DMS114 treated with DMSO at 0.1 percent for 48 hours (cell line): ENCODE data around the gene YARS2.
"Not testable (repeated sequence)": the region's sequence is repeated elsewhere in the genome, so short reads cannot be mapped to it uniquely, and the experiment has no call there.

Source experiments
- DNase-seq: peaks from one replicate; lab custom pipeline; 2025; ENCODE audit not compliant: unreplicated experiment; lab: John Stamatoyannopoulos, UW

Gene YARS2

DNA sequence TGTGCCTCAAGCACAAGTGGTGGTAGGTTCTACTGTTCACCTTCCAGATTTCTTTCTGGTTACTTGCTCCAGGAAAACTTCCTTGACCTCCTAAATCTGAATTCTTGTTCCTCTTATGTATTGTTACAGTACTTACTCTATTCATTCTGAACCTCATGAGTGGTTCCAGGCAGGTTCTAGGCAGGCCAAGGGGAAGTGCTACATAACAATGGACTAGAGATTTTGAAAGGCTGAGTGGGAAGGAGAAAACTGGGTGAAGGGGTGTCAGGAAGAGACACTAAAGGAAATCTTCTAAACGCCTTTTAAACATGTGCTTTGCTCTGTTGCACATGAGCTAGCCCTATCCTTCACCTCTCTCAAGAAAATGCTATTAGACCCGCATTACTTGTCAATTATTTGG, 1.6 kb downstream of the YARS2 start:
- no peak for DNase-seq

DNA sequence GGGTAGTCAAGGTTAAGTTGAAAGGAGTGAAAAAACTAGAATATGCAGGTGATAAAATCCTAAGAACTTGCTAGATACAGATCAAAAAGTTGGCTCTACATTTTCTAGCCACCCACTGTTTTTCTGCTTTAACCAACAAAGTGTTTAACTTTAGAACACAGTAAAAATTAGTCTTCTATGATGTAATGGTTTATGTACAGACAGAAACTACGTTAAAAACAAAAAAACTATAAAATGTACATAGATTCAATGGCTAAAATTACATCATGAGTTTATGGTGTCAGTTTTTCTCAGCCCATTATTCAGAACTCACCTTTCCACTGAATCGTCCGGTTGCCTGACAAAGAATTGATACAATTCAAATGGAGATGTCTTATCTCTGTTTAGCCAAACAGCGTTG, 2.1 kb downstream of the YARS2 start:
- DNase-seq: no peak

DNA sequence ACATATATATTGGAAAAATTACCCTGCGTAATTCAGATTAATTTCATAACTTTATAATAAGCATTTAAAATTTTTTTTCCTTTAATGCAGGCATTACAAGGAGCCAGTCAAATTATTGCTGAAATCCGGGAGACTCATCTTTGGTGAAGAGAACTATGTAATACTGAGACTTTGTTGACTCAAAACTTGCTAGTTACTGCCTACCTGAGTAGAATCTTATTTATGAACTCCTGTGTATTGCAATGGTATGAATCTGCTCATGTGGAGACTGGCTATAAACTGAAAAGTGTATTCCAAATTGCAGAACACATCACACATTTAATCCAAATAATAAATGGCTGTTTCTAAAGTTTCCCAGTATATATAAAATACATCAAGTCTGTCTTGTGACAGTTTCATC, 12.4 kb downstream of the YARS2 start:
- no peak for DNase-seq

DNA sequence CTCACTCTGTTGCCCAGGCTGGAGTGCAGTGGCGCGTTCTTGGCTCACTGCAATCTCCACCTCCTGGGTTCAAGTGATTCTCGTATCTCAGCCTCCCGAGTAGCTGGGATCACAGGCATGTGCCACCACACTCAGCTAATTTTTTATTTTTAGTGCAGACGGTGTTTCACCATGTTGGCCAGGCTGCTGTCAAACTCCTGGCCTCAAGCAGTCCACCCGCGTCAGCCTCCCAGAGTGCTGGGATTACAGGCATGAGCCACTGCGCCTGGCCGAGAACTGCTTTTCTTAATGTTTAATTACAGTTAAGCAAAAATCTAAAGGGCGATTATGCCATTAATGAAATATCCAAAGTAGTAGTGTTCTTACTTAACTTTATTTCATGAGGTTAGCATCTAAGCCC, 13.6 kb downstream of the YARS2 start:
- DNase-seq: no peak

DNA sequence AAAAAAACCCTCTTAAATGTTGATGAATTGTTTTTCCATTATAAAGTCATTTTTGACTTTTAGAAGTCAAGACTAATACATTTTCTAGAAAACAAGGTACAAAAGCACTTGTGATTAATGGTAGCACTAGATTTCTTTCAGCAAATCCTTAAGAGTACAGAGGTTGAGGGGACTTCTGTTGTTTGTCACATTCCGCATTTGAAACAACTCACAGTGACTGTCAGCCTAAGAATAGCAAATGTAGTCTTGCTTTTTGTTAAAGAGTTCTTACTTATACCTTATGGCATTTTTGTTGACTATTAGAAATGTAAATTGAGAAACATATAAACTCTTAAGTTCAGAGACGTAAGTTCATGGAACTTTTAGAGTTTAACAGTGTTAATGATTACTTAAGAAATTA, 16.4 kb downstream of the YARS2 start:
- no peak for DNase-seq

DNA sequence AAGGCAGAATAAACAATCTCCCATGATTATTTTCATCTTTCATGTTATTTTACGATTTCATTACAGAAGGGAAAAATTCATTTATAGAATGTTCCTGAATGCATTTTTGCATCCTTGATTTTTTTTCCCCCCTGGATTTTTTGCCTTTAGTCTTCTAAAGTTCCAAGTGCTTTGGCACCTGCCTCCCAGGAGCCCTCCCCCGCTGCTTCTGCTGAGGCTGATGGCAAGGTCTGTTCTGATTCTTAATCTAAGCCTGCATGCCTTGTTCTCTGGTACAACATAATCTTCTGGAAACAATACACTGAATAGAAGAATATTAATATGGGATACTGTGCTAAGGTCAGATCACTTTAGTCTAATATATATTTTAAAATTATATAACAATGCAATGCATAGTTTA, 18.0 kb downstream of the YARS2 start:
- DNase-seq: no peak

DNA sequence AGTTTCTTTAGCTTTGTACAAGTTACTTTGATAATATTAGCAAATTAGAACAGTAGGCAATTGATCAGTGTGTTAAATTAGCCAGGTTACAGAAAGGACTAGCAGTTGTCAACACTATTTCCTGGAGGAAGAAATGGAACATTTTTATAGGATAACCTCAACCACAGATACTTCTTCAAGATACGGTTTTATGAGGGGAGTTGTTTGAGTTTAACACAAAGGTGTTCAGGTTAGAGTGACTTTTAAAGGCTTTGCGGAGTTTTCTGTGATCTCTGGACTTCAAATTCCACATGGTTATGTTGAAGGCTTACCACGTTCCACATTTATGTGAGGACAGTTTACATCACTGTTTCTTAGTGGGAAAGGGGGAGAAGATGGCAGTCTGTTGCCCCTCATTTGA, 19.3 kb downstream of the YARS2 start:
- DNase-seq: no peak

DNA sequence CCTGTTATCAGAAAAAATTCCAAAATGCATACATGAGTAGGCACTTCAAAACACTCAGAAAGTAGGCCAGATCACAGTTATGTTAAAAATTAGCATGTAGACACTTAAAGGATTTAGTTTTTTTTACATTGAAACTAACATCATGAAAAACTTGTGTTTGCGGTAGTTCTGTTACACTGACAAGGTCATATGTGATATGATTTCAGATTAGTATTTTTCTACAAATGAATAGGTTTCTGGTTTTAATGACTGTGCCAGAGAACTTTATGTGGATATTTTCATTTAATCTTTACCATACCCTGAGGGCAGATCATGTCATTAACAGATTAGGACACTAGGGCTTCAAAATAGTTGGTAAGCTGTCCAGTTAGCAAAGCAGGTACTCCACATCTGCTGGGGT, 20.7 kb downstream of the YARS2 start:
- no peak for DNase-seq

DNA sequence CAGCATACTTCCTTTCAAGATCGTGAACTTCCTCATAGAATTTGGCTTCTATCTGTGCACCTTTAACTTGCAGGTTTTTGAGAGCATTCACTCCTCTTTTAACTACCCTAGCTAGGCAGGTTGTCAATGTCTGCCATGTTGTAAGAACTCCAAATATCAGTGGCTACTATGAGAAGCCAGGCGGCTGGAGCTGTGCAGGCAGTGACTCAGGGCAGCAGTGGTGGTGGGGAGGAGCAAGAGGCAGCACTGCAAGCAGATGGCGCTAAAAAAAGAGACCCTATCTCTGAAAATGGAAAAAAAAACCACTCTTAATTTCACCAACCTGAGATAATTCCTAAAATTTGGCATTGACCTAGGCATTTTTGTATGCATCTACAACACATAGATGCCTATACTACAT, 28.5 kb downstream of the YARS2 start:
- DNase-seq: no peak

DNA sequence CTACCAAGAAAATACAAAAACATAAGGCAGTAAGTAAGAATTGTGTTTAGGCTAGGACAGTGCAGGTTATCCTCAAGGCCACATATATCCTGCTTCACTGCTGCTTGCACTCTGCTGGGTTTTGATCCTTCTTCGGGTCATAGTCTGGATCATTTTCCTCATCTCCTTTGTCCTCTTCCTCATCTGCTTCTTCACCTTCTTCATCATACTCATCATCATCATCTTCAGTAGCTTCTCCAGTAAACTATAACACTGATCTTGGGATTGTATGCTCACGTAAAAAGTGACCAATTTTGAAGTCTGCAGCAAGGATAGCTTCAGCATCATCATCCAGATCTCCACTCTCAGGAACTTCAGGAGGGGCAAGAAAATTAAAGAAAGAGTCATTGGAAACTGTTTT, 29.4 kb downstream of the YARS2 start:
- no peak for DNase-seq

DNA sequence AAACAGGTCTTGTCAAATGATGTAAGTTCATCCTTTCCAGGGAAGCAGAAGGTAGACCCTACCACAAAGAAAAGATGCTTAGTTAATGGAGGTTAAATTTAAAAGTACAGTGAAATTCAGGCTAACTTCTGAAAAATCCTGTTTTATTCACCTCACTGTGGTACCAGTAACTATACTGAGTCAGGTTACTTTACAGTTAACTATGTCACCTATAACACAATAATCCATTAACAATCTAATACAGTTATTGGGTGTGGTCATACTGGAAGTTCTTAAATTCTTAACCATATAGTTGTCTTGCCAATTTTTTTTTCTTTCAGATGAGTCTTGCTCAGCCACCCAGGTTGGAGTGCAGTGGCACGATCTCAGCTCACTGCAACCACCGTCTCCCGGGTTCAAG, 30.4 kb downstream of the YARS2 start:
- DNase-seq: not testable (repeated sequence)

DNA sequence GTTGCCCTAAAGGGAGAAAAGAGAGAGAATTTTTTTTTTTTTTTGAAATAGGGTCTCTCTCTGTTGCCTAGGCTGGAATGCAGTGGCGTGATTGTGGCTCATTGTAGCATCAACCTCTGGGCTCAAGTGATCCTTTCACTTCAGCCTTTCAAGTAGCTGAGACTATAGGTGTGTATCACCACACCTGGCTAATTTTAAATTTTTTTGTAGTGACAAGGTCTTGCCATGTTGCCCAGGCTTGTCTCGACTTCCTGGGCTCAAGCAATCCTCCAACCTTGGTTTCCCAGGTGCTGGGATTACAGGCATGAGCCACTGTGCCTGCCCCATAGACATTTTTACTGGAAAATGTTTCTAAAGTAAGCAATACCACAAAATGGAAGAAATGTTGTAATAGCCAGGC, 36.8 kb downstream of the YARS2 start:
- no peak for DNase-seq

DNA sequence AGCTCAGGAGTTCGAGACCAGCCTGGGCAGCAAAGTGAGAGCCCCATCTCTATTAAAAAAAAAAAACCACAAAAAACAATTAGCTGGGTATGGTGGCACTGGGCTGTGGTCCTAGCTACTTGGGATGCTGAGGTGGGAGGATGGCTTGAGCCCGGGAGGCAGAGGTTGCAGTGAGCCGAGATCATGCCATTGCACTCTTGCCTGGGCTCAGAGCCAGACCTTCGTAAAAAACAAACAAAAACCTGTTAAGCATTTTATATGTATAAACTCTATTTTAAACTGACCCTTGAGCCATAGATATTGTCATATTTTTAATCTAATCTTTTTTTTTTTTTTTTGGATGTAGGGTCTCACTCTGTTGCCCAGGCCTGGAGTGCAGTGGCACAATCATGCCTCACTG, 40.9 kb downstream of the YARS2 start:
- no peak for DNase-seq

DNA sequence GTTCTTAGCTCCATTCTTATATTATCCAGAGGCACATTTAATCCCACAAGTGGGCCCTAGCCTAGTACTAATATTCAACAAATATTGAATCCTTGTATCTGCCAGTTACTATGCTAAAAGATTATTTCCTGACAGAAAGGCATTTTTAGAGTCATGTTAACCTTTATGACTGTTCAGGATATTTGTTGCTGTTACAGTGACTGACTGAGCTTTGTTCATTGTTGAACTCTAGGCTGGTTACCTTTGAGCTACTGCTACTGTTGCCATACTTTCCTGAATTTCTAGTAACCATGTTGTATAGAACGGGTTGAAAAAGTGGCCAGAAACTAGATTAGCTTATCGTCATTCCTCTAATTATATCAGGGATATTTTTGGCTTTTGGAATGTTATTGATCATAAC, 46.8 kb downstream of the YARS2 start:
- no peak for DNase-seq

DNA sequence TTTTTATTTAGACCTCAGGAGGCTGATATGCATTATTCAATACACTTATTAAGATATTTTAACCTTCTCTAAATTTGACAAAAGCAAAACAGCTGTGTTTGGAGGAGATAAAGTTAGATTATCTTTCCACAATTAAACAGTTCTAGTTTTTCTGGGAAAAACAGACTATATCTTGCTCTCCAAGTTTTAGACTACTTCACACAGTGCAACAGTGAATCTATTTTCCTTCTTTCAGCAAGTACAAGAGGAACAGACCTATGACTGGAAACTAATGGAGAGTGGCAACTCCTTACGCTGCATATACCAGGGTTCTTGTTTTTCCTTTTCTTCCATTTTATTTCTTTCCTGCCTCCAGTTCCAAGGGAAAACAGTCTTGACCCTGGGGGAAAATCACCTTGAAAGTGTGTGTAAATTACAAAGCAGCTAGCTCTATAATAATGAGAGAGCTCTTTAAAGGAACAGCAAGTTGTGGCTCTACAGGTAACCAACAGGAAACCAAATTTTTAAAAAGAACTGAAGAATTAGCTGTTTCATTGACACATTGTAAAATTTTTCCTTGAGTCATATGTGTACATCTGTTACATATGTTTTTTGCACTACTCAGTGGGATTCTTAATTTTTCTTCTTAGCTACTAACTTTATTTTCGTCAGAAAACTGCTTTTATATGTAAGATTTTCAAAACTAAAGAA, 49.2 kb downstream of the YARS2 start:
- no peak for DNase-seq

DNA sequence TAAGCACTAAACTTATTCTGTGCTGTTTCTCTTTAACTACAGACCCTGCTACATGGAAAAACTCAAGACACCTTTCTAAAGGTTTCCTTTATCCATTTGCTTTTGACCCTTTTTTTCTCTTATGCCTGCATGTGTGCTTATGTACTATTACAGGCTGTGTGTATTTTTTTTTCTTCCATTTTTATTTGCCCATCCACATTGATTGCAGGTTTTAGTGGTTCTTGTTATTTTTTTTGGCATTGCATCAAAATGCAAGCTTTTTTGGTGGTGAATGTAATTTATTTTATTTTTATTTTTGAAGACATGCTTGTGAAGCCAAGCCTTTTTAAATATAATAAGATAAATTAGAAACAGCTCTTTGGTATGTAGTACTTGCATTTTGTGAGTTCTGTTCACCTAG, 49.9 kb downstream of the YARS2 start:
- no peak for DNase-seq

DNA sequence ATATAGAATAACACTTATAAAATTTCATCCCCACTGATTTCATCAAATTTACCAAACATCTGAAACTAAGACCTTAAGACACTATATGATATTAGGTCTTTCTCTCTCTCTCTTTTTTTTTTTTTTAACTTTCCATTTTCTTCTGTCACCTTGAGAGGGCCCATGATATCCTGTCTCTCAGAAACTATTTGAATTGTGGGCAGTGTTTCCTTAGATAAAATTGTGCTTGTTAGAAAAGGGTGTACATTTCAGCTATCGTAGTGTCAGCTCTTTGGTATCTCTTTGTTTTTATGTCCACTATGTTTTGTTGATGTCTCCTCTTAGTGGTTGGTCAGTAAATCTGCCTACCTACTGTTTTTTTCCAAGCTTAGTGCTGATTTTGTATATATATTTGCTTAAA, 52.8 kb downstream of the YARS2 start:
- DNase-seq: no peak

DNA sequence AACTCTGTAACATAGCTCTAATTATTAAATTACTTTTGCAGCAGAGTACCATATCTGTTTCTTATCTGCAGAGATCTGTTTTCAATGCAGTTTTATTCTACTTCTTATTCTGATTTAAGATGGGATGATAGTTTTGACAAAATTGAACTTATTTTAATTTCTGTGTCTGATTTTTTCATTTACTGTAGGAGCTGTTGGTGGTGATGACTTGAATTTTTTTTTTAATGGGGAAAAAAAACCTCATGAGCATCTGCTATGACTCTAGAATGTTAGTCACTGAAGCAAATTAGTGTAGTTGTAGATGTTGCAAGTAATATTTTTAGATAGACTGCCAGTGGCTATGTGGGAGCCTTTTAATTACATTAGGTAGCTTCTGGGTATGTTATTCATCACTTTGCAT, 53.2 kb downstream of the YARS2 start:
- no peak for DNase-seq

DNA sequence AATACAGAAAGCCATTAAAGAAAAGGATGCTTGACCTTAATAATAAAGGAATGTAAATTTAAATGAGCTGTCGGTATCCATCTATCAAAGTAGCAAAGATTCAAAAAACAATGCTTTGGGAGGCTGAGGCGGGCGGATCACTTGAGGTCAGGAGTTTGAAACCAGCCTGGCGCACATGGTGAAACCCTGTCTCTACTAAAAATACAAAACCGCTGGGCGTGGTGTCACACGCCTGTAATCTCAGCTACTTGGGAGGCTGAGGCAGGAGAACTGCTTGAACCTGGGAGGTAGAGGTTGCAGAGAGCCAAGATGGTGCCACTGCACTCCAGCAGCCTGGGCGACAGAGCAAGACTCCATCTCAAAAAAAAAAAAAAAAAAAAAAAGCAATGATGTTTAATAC, 56.3 kb downstream of the YARS2 start:
- not testable (repeated sequence) for DNase-seq

DNA sequence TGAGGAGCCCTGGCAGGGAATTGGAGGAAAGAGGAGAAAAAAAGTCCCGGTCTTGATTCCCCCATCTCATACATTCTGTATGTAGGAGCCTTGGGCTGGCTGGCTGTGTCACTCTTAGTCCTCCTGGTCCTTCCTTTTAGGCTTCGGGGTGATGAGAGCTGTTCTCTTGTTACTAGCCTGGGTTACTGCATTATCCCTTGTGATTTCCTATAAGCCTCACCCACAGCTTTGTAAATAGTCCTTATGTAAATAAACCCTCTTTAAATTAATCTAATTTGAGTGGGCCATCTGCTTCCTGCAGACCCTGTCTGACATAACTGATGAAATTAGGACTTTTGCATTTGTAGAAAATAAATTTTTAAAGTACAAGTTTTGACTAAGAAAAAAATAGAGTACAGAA, 57.4 kb downstream of the YARS2 start:
- no peak for DNase-seq

DNA sequence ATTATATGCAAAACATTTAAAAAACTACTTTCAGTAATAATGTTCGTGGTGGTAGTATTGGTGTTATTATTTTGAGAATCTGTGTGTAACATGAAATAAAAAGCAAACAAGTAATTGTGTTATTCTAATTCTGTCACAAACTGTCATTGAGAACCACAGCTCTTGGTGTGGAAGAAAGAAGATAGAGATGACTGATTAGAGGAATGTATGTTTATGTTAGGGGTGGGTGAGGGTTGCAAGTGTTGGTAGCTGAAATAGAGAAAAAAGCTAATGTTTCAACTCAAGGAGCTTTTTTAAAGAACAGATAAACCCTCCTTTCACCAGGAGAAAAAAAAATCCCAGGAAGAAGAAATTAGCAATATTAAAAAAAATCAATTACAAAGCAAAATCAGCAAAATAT, 58.3 kb downstream of the YARS2 start:
- no peak for DNase-seq
